H1 (cell line): ENCODE results near the gene IP6K3. TPM values are rescaled to one million over a fixed set of nuclear protein-coding genes. Genes with fewer than 3 reads are reported as not detected.

Source experiments
- CTCF ChIA-PET: fragments of 300-600 bp; sonication (Branson Sonifier 250); formaldehyde crosslinking; loops from one replicate; lab custom pipeline; 2021; ENCODE audit not compliant: partially characterized antibody; lab: Charles Lee
- POLR2A ChIA-PET: fragments of 300-600 bp; sonication (Branson Sonifier 250); formaldehyde crosslinking; loops from one replicate; lab custom pipeline; 2021; ENCODE audit warnings: inconsistent platforms; ENCODE audit not compliant: partially characterized antibody; lab: Charles Lee
- DNase-seq, 2 experiments: peaks; one replicate each; pipeline versions ENCODE4 v3.0.0 to v3.0.0-alpha.2; 2010 to 2022; ENCODE audit warnings: low spot score in 2 of 2, low read depth in 1 of 2, mixed read lengths in 1 of 2
- FAIRE-seq: peaks from 2 replicates; lab custom pipeline; 2011; peaks lifted over from hg19 to GRCh38; lab: Jason Lieb, UNC
- H2AFZ ChIP-seq: 2 replicates; pipeline ENCODE4 v1.8.1; 2012; ENCODE audit warnings: low read length, inconsistent platforms
- H2AK5ac ChIP-seq: 2 replicates; pipeline ENCODE4 v1.6.1; 2013; ENCODE audit warnings: low read depth, low read length
- H2BK120ac ChIP-seq: replicated peaks from 2 replicates; pipeline ENCODE3; 2013; ENCODE audit warnings: low read depth, low read length, inconsistent platforms
- H2BK12ac ChIP-seq: 2 replicates; pipeline ENCODE4 v1.6.1; 2013; ENCODE audit warnings: low read depth, low read length
- H2BK15ac ChIP-seq: 2 replicates; pipeline ENCODE4 v1.6.1; 2013; ENCODE audit warnings: low read length
- H2BK20ac ChIP-seq: 2 replicates; pipeline ENCODE4 v1.6.1; 2013; ENCODE audit warnings: low read length
- H2BK5ac ChIP-seq: 2 replicates; pipeline ENCODE4 v1.6.1; 2013; ENCODE audit warnings: low read depth, low read length
- H3K14ac ChIP-seq: 2 replicates; pipeline ENCODE4 v1.6.1; 2013; ENCODE audit warnings: inconsistent platforms; ENCODE audit not compliant: insufficient read length
- H3K18ac ChIP-seq: 2 replicates; pipeline ENCODE4 v1.6.1; 2013; ENCODE audit warnings: low read length; ENCODE audit errors: extremely low read depth
- H3K23ac ChIP-seq: 2 replicates; pipeline ENCODE4 v1.6.1; 2013; ENCODE audit warnings: inconsistent platforms; ENCODE audit not compliant: insufficient read length
- H3K23me2 ChIP-seq: 2 replicates; pipeline ENCODE4 v1.6.1; 2013; ENCODE audit warnings: low read depth, low read length
- H3K27ac ChIP-seq: 2 replicates; pipeline ENCODE4 v1.6.1; 2011; ENCODE audit warnings: low read depth, low read length, inconsistent platforms
- H3K27me3 ChIP-seq, 4 experiments: replicated peaks in 1 of 4; 1 replicate in 1 of 4; 2 replicates in 3 of 4; pipeline versions ENCODE4 v1.6.1 to v1.8.1; 2011 to 2013; ENCODE audit warnings: low read length in 3 of 4, mild to moderate bottlenecking in 3 of 4, inconsistent platforms in 2 of 4, mixed read lengths in 2 of 4, moderate library complexity in 1 of 4; ENCODE audit not compliant: control insufficient read depth in 3 of 4, insufficient read depth in 3 of 4; ENCODE audit errors: extremely low read depth in 1 of 4
- H3K36me3 ChIP-seq, 4 experiments: 2 replicates each; pipeline versions ENCODE4 v1.6.1 to v1.8.1; 2011 to 2013; ENCODE audit warnings: mild to moderate bottlenecking in 4 of 4, low read length in 3 of 4, moderate library complexity in 2 of 4, control low read depth in 1 of 4, inconsistent platforms in 1 of 4; ENCODE audit not compliant: insufficient read depth in 4 of 4, control insufficient read depth in 2 of 4
- H3K4ac ChIP-seq: replicated peaks from 2 replicates; pipeline ENCODE3; 2013; ENCODE audit warnings: low read length, low read depth, mixed read lengths, inconsistent platforms; ENCODE audit not compliant: insufficient read length
- H3K4me1 ChIP-seq, 4 experiments: replicated peaks in 1 of 4; 1 replicate in 1 of 4; 2 replicates in 3 of 4; pipeline versions ENCODE4 v1.6.1 to v1.8.1; 2011 to 2013; ENCODE audit warnings: low read length in 3 of 4, inconsistent platforms in 2 of 4, mixed read lengths in 1 of 4; ENCODE audit not compliant: insufficient read depth in 4 of 4, control insufficient read depth in 3 of 4
- H3K4me2 ChIP-seq, 2 experiments: 2 replicates each; pipeline versions ENCODE4 v1.6.1 to v1.8.1; 2011 to 2013; ENCODE audit warnings: low read depth in 2 of 2, low read length in 2 of 2, control low read depth in 1 of 2, inconsistent platforms in 1 of 2, mild to moderate bottlenecking in 1 of 2; ENCODE audit not compliant: insufficient read depth in 1 of 2
- H3K4me3 ChIP-seq, 4 experiments: fragments of 200-600, 300-600 bp in 1 of 4; sonication (generic), shearing (Covaris generic), sonication (Bioruptor Twin) in 1 of 4; 2 replicates each; pipeline versions ENCODE4 v1.5.1 to v1.8.1; 2011 to 2016; ENCODE audit warnings: low read length in 4 of 4, low read depth in 3 of 4, control low read depth in 2 of 4, inconsistent platforms in 2 of 4, mild to moderate bottlenecking in 2 of 4, mixed read lengths in 1 of 4, moderate library complexity in 1 of 4; ENCODE audit not compliant: insufficient read depth in 2 of 4; ENCODE audit errors: extremely low read depth in 1 of 4
- H3K56ac ChIP-seq: replicated peaks from 2 replicates; pipeline ENCODE3; 2013; ENCODE audit warnings: low read depth, mild to moderate bottlenecking, mixed read lengths, low read length, inconsistent platforms; ENCODE audit not compliant: insufficient read length
- H3K79me1 ChIP-seq: 2 replicates; pipeline ENCODE4 v1.6.1; 2013; ENCODE audit warnings: low read depth, low read length, control low read depth
- H3K79me2 ChIP-seq, 2 experiments: 2 replicates each; pipeline versions ENCODE4 v1.6.1 to v1.8.1; 2012 to 2013; ENCODE audit warnings: low read length in 2 of 2, mild to moderate bottlenecking in 2 of 2, inconsistent platforms in 1 of 2; ENCODE audit not compliant: insufficient read depth in 2 of 2, control insufficient read depth in 1 of 2
- H3K9ac ChIP-seq, 4 experiments: replicated peaks in 1 of 4; 1 replicate in 1 of 4; 2 replicates in 3 of 4; pipeline versions ENCODE4 v1.6.1 to v1.8.1; 2011 to 2013; ENCODE audit warnings: low read depth in 3 of 4, low read length in 3 of 4, control low read depth in 2 of 4, mild to moderate bottlenecking in 2 of 4, moderate library complexity in 2 of 4, inconsistent platforms in 1 of 4; ENCODE audit errors: extremely low read depth in 1 of 4
- H3K9me3 ChIP-seq, 2 experiments: 2 replicates each; pipeline versions ENCODE4 v1.6.1 to v1.8.1; 2012 to 2013; ENCODE audit warnings: mild to moderate bottlenecking in 2 of 2, moderate library complexity in 2 of 2, control low read depth in 1 of 2, inconsistent platforms in 1 of 2, low read depth in 1 of 2, low read length in 1 of 2, mixed read lengths in 1 of 2; ENCODE audit not compliant: insufficient read depth in 2 of 2
- H4K20me1 ChIP-seq, 2 experiments: replicated peaks in 1 of 2; 2 replicates each; pipeline versions ENCODE3 to v1.8.1; 2011 to 2013; ENCODE audit warnings: inconsistent platforms in 2 of 2, low read length in 2 of 2, mild to moderate bottlenecking in 1 of 2; ENCODE audit not compliant: insufficient read depth in 2 of 2, control insufficient read depth in 1 of 2
- H4K5ac ChIP-seq: 2 replicates; pipeline ENCODE4 v1.6.1; 2013; ENCODE audit warnings: low read length, low read depth, mixed read lengths, inconsistent platforms; ENCODE audit not compliant: insufficient read length
- H4K8ac ChIP-seq: 2 replicates; pipeline ENCODE4 v1.8.0; 2013; ENCODE audit warnings: mild to moderate bottlenecking, moderate library complexity, low read length, inconsistent platforms; ENCODE audit not compliant: insufficient read depth; ENCODE audit errors: extremely low read depth
- H4K91ac ChIP-seq: replicated peaks from 2 replicates; pipeline ENCODE3; 2013; ENCODE audit warnings: low read length, mixed read lengths, inconsistent platforms; ENCODE audit not compliant: insufficient read length
- ASH2L ChIP-seq: fragments of 200-600, 300-600 bp; sonication (generic); IDR thresholded peaks from one replicate; pipeline ENCODE4 v1.7.1; 2017; ENCODE audit warnings: low read length
- ATF2 ChIP-seq: IDR thresholded peaks from 2 replicates; pipeline ENCODE4 v1.6.1; 2012; ENCODE audit warnings: low read length, inconsistent platforms
- CBX5 ChIP-seq: fragments of 300-800, 300-1000 bp; sonication (generic); IDR thresholded peaks from 2 replicates; pipeline ENCODE4 v1.7.1; 2016; ENCODE audit warnings: antibody characterized with exemption, low read length, low read depth
- CREB1 ChIP-seq: IDR thresholded peaks from 2 replicates; pipeline ENCODE4 v1.6.1; 2012; ENCODE audit warnings: inconsistent platforms
- EP300 ChIP-seq, 2 experiments: IDR thresholded peaks; 1 replicate in 1 of 2; 2 replicates in 1 of 2; pipeline ENCODE4 v1.6.1; 2011 to 2012; ENCODE audit warnings: low read depth in 2 of 2, low read length in 2 of 2, mild to moderate bottlenecking in 2 of 2, borderline replicate concordance in 1 of 2, inconsistent platforms in 1 of 2, moderate library complexity in 1 of 2
- EZH2 ChIP-seq: fragments of 200-600 bp; sonication (generic); IDR thresholded peaks from 2 replicates; pipeline ENCODE4 v1.7.1; 2012; ENCODE audit warnings: low read depth, mild to moderate bottlenecking, moderate library complexity, low read length, inconsistent platforms; ENCODE audit not compliant: severe bottlenecking
- POLR2AphosphoS5 ChIP-seq: IDR thresholded peaks from 2 replicates; pipeline ENCODE4 v1.6.1; 2011; ENCODE audit warnings: low read depth, low read length
- RAD21 ChIP-seq, 2 experiments: IDR thresholded peaks in 1 of 2; conservative IDR thresholded peaks in 1 of 2; 2 replicates each; pipeline ENCODE4 v1.6.1; 2011; ENCODE audit warnings: low read depth in 2 of 2, low read length in 2 of 2, improper control_type of control experiment in 1 of 2, inconsistent platforms in 1 of 2, mild to moderate bottlenecking in 1 of 2, moderate library complexity in 1 of 2
- RFX5 ChIP-seq: IDR thresholded peaks from 2 replicates; pipeline ENCODE4 v1.6.1; 2011; ENCODE audit warnings: low read depth, low read length, improper control_type of control experiment, borderline replicate concordance
- SAP30 ChIP-seq: fragments of 300-600 bp; sonication (generic); IDR thresholded peaks from 2 replicates; pipeline ENCODE4 v1.7.1; 2012; ENCODE audit warnings: low read length, moderate library complexity, mild to moderate bottlenecking, inconsistent platforms; ENCODE audit not compliant: insufficient read depth, insufficient replicate concordance
- SIRT6 ChIP-seq: IDR thresholded peaks from one replicate; pipeline ENCODE4 v1.7.1; 2012; ENCODE audit warnings: low read length, inconsistent platforms
- SIX5 ChIP-seq: IDR thresholded peaks from 2 replicates; pipeline ENCODE4 v1.6.1; 2011; ENCODE audit warnings: mild to moderate bottlenecking, low read depth, low read length
- SUZ12 ChIP-seq: fragments of 200-600 bp; sonication (generic); IDR thresholded peaks from 2 replicates; pipeline ENCODE4 v1.6.1; 2012; ENCODE audit warnings: mild to moderate bottlenecking, inconsistent platforms, low read length, moderate library complexity, mixed read lengths
- WGBS, 2 experiments: shearing (Covaris generic) in 1 of 2; methylation state at CpG; one replicate each; pipeline versions ENCODE4 v1.1.6 to v1.1.7; 2013 to 2015; ENCODE audit warnings: low lambda C conversion rate in 2 of 2, mixed read lengths in 2 of 2, inconsistent platforms in 1 of 2, low coverage in 1 of 2, missing lambda C conversion rate in 1 of 2; ENCODE audit not compliant: insufficient replicate concordance in 2 of 2, insufficient coverage in 1 of 2, insufficient read length in 1 of 2; ENCODE audit errors: extremely low coverage in 1 of 2, missing lambda C conversion rate in 1 of 2; 5-methylcytosine and 5-hydroxymethylcytosine counted together
- polyA plus RNA-seq, 7 experiments: library from polyadenylated mRNA; depleted of rRNA in 3 of 7; stranded (reverse) in 5 of 7; unstranded in 2 of 7; fragments of >200 nt in 5 of 7; fragments of 200-250 nt in 2 of 7; gene quantifications; 1 replicate in 5 of 7; 2 replicates in 1 of 7; 4 replicates in 1 of 7; pipeline versions ENCODE4 v1.2.1 to v1.2.3, GENCODE V29; 2011 to 2013; ENCODE audit warnings: missing spikeins in 2 of 7, mixed read lengths in 2 of 7
- total RNA-seq: library from RNA; stranded (reverse); fragmentation: NEBNext Ultra II Directional; extraction: Animal tissue kit (Norgen Biotek cat#: 25700); gene quantifications from 2 replicates; pipeline ENCODE4 v1.2.1, GENCODE V29; 2021

IP6K3 gene
- total and polyA plus RNA-seq, 2 of the 8 experiments (the other 6 are each of a cell fraction or from before 2014, with no cell fraction given), result 0.22 to 0.73 TPM

GRCh38 chr6:33721508-33721907 is 25.2 kb downstream of the IP6K3 start:
- no peak overlapping the region for H3K18ac ChIP-seq
- H3K23ac ChIP-seq, result no peak overlapping the region
- FAIRE-seq (no peak), DNase-seq (no peak)
- ChIA-PET CTCF (interaction anchor here (0.8 to 3.5 kb wide), 4 partner anchors 10 to 136 kb away, joined by 3 to 14 read pairs (median 3); partner anchors contain the start of gene UQCC2), POLR2A (no interaction called here)
- no peaks in the 10 kb centered on the region for H4K20me1 ChIP-seq
- no peak overlapping the region for H3K27ac ChIP-seq
- no peak overlapping the region for H2BK5ac ChIP-seq
- no peak overlapping the region for H4K91ac ChIP-seq
- H3K27me3 ChIP-seq, result no peaks in the 10 kb centered on the region
- H4K8ac ChIP-seq, result no peak overlapping the region
- no peak overlapping the region for H2AK5ac ChIP-seq
- no peaks in the 10 kb centered on the region for H3K23me2 ChIP-seq
- 81% methylated on average over 5 of the region's 5 CpGs; no CpG with 5 or more reads in 1 of the 2 experiments for WGBS, 2 experiments
- H4K5ac ChIP-seq, result no peak overlapping the region
- no peak overlapping the region for H3K4ac ChIP-seq
- H3K9ac ChIP-seq, result no peak overlapping the region
- no peak overlapping the region for H3K4me3 ChIP-seq
- no peak overlapping the region for H2BK12ac ChIP-seq
- no peak overlapping the region for H3K14ac ChIP-seq
- no peak overlapping the region for H2AFZ ChIP-seq
- H3K79me2 ChIP-seq, result no peaks in the 10 kb centered on the region
- H2BK15ac ChIP-seq, result no peak overlapping the region
- H3K9me3 ChIP-seq, result no peaks in the 10 kb centered on the region
- no peak overlapping the region for H3K56ac ChIP-seq
- no peaks in the 10 kb centered on the region for H3K79me1 ChIP-seq
- no peak overlapping the region for H2BK120ac ChIP-seq
- peaks cover 1 to 8% (median 4%) of the 10 kb centered on the region in 4 experiments; a peak in 5 of 7 replicates for H3K4me1 ChIP-seq
- H3K4me2 ChIP-seq, result no peak overlapping the region
- H2BK20ac ChIP-seq, result no peak overlapping the region
- H3K36me3 ChIP-seq, result no peaks in the 10 kb centered on the region
- no peak for TF ChIP-seq SIX5
- TF ChIP-seq ASH2L, result no peak
- TF ChIP-seq POLR2AphosphoS5, result no peak
- TF ChIP-seq ATF2, result no peak
- no peak for TF ChIP-seq CBX5
- no peak for TF ChIP-seq RFX5
- no peak for TF ChIP-seq SIRT6
- no peak for TF ChIP-seq SAP30
- no peak for TF ChIP-seq RAD21 (IDR thresholded peaks at IDR 0.05 in 1 of 2, conservative IDR thresholded peaks at IDR 0.05 in 1 of 2; ENCODE audit: low read depth in 2 of 2, low read length in 2 of 2)
- TF ChIP-seq EZH2, result no peak
- TF ChIP-seq SUZ12, result no peak
- TF ChIP-seq CREB1, result no peak
- no peak for TF ChIP-seq EP300 (IDR thresholded peaks at IDR 0.05; ENCODE audit: borderline replicate concordance in 1 of 2, low read depth in 2 of 2, low read length in 2 of 2)
